CD14-positive monocyte (primary cell): ENCODE results near the gene OR2T35. TPM values are rescaled to one million over a fixed set of nuclear protein-coding genes. Genes with fewer than 3 reads are reported as not detected.
"Not testable (repeated sequence)": the region's sequence is repeated elsewhere in the genome, so short reads cannot be mapped to it uniquely, and the experiment has no call there.

Source experiments
- DNase-seq, 3 donors: peaks; one replicate each; pipeline ENCODE4 v3.0.0-alpha.2; 2011 to 2022
- H2AFZ ChIP-seq: 2 replicates; pipeline ENCODE4 v1.6.0; 2012; ENCODE audit warnings: mild to moderate bottlenecking, low read depth, low read length, inconsistent platforms; ENCODE audit not compliant: insufficient read depth, poor library complexity, severe bottlenecking
- H3K27ac ChIP-seq, 2 donors: 1 replicate in 1 of 2; 2 replicates in 1 of 2; pipeline ENCODE4 v1.5.1; 2012 to 2013; ENCODE audit warnings: low read length in 2 of 2, control low read depth in 1 of 2, inconsistent platforms in 1 of 2, low read depth in 1 of 2, mild to moderate bottlenecking in 1 of 2
- H3K27me3 ChIP-seq, 2 donors: one replicate each; pipeline versions ENCODE4 v1.6.0 to v1.6.1; 2011 to 2013; ENCODE audit warnings: low read length in 2 of 2; ENCODE audit not compliant: control insufficient read depth in 2 of 2, insufficient read depth in 2 of 2
- H3K36me3 ChIP-seq, 2 donors: replicated peaks in 1 of 2; 1 replicate in 1 of 2; 2 replicates in 1 of 2; pipeline versions ENCODE4 v1.5.1 to v1.6.1; 2012 to 2013; ENCODE audit warnings: low read length in 2 of 2, control low read depth in 1 of 2, inconsistent platforms in 1 of 2, mild to moderate bottlenecking in 1 of 2; ENCODE audit not compliant: insufficient read depth in 2 of 2, control insufficient read depth in 1 of 2
- H3K4me1 ChIP-seq, 2 donors: 1 replicate in 1 of 2; 2 replicates in 1 of 2; pipeline versions ENCODE4 v1.5.1 to v1.6.1; 2012 to 2013; ENCODE audit warnings: low read length in 2 of 2, control low read depth in 1 of 2, inconsistent platforms in 1 of 2, mild to moderate bottlenecking in 1 of 2, moderate library complexity in 1 of 2; ENCODE audit not compliant: insufficient read depth in 2 of 2, control insufficient read depth in 1 of 2
- H3K4me2 ChIP-seq: replicated peaks from 2 replicates; pipeline ENCODE3; 2012; ENCODE audit warnings: low read length, moderate library complexity, mild to moderate bottlenecking; ENCODE audit not compliant: poor library complexity, severe bottlenecking; ENCODE audit errors: extremely low read depth
- H3K4me3 ChIP-seq, 3 experiments: fragments of 200-600 bp in 1 of 3; sonication (generic) in 1 of 3; replicated peaks in 1 of 3; 1 replicate in 2 of 3; 2 replicates in 1 of 3; pipeline ENCODE4 v1.5.1; 2011 to 2013; ENCODE audit warnings: low read length in 3 of 3, mild to moderate bottlenecking in 3 of 3, control low read depth in 2 of 3, low read depth in 2 of 3, inconsistent platforms in 1 of 3, moderate library complexity in 1 of 3
- H3K79me2 ChIP-seq: 2 replicates; pipeline ENCODE4 v1.6.0; 2012; ENCODE audit warnings: mild to moderate bottlenecking, control low read depth, inconsistent platforms, low read length, moderate library complexity; ENCODE audit not compliant: insufficient read depth
- H3K9ac ChIP-seq: 2 replicates; pipeline ENCODE4 v1.6.0; 2017; ENCODE audit warnings: low read length, mild to moderate bottlenecking; ENCODE audit not compliant: insufficient read depth, poor library complexity, severe bottlenecking
- H3K9me3 ChIP-seq, 2 donors: replicated peaks in 1 of 2; 1 replicate in 1 of 2; 2 replicates in 1 of 2; pipeline versions ENCODE4 v1.5.1 to v1.6.1; 2012 to 2013; ENCODE audit warnings: low read length in 2 of 2, control low read depth in 1 of 2; ENCODE audit not compliant: control insufficient read depth in 1 of 2, insufficient read depth in 1 of 2
- H4K20me1 ChIP-seq: 2 replicates; pipeline ENCODE4 v1.6.0; 2012; ENCODE audit warnings: mild to moderate bottlenecking, low read length, control low read depth, moderate library complexity; ENCODE audit not compliant: insufficient read depth
- H3K27ac Mint-ChIP-seq, 7 donors: one replicate each; pipeline ENCODE4 v1.8.0; 2020; ENCODE audit warnings: mild to moderate bottlenecking in 7 of 7, mixed read lengths in 7 of 7, moderate library complexity in 6 of 7, inconsistent platforms in 2 of 7
- H3K27me3 Mint-ChIP-seq, 3 donors: one replicate each; pipeline ENCODE4 v1.8.0; 2021 to 2022; ENCODE audit warnings: low read depth in 3 of 3, mild to moderate bottlenecking in 3 of 3, mixed read lengths in 3 of 3, moderate library complexity in 3 of 3, inconsistent platforms in 1 of 3
- H3K36me3 Mint-ChIP-seq, 2 donors: one replicate each; pipeline ENCODE4 v1.8.0; 2020; ENCODE audit warnings: mixed read lengths in 2 of 2, inconsistent platforms in 1 of 2, mild to moderate bottlenecking in 1 of 2
- H3K4me1 Mint-ChIP-seq: one replicate; pipeline ENCODE4 v1.8.0; 2020; ENCODE audit warnings: mild to moderate bottlenecking, mixed read lengths
- H3K4me3 Mint-ChIP-seq, 2 donors: one replicate each; pipeline ENCODE4 v1.8.0; 2020; ENCODE audit warnings: mild to moderate bottlenecking in 2 of 2, mixed read lengths in 2 of 2, moderate library complexity in 1 of 2
- H3K9me3 Mint-ChIP-seq, 7 donors: one replicate each; pipeline ENCODE4 v1.8.0; 2020 to 2022; ENCODE audit warnings: mixed read lengths in 7 of 7, mild to moderate bottlenecking in 6 of 7, moderate library complexity in 6 of 7, inconsistent platforms in 2 of 7
- WGBS: methylation state at CpG from one replicate; pipeline ENCODE4 v1.1.5; 2013; ENCODE audit warnings: missing lambda C conversion rate; ENCODE audit not compliant: insufficient coverage; 5-methylcytosine and 5-hydroxymethylcytosine counted together
- intact Hi-C, 2 donors: fragments of 100-400 bp; cut with micrococcal nuclease; formaldehyde crosslinking; loops; one replicate each; pipeline versions ENCODE4 v1.15.0 to v1.15.1; 2023
- polyA minus RNA-seq: library from RNA; depleted of rRNA, polyadenylated mRNA; stranded (reverse); fragments of >200 nt; gene quantifications from 2 replicates; pipeline ENCODE4 v1.2.3, GENCODE V29; 2012
- polyA plus RNA-seq, 3 donors: library from polyadenylated mRNA; depleted of rRNA in 1 of 3; unstranded in 2 of 3; stranded (reverse) in 1 of 3; fragments of 300-500 nt in 2 of 3; fragments of >200 nt in 1 of 3; fragmentation: Illumina TruSeq in 2 of 3; gene quantifications; 1 replicate in 2 of 3; 2 replicates in 1 of 3; pipeline ENCODE4 v1.2.3, GENCODE V29; 2012 to 2021
- total RNA-seq, 12 experiments: library from RNA in 1 of 12; stranded (reverse) in 1 of 12; fragments of 120-200 nt in 1 of 12; gene quantifications; one replicate each; pipeline ENCODE4 v1.2.4 and lab custom pipeline; 2013 to 2026; ENCODE audit warnings: mixed read lengths in 6 of 12, inconsistent platforms in 1 of 12
- TF ChIP-seq, protein P1 (sequence below): fragments of 200-600 bp; IDR thresholded peaks from one replicate; pipeline ENCODE4 v1.8.0; 2022; ENCODE audit warnings: antibody characterized with exemption, mild to moderate bottlenecking

Gene OR2T35, protein sequence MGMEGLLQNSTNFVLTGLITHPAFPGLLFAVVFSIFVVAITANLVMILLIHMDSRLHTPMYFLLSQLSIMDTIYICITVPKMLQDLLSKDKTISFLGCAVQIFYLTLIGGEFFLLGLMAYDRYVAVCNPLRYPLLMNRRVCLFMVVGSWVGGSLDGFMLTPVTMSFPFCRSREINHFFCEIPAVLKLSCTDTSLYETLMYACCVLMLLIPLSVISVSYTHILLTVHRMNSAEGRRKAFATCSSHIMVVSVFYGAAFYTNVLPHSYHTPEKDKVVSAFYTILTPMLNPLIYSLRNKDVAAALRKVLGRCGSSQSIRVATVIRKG
- total RNA-seq (2013), result not detected
- polyA plus RNA-seq, result not detected
- polyA minus RNA-seq, result not detected in 2 replicates
- 0 reads per million in 11 experiments for total RNA-seq (lab: John Stamatoyannopoulos, UW)

DNA sequence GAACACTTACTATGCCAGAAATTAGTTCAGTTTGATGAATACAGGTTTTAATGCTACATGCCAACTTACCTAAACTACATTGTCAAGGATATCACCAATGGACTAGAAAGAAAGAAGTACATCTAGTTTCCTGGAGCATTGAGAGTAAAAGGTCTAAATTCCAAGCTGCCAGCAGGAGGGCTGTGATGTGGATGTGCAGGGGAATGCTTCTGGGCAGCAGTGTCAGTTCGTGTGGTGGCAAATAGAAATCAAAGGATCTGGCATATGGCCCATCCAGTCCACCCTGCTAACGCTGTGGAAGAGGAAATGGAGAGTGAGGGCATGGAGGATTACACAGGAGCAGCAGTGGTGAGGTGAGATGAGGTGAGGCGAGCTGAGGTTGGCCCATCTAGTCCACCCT lies at the start of gene OR2T35:
Gene OR2T35 (minus strand): TSS at position 101 of the 400 bp plus-strand sequence. CDS start 6,020 bp downstream, outside the sequence.
- H3K4me1 ChIP-seq, H3K9me3 ChIP-seq, H3K9ac ChIP-seq, H3K27ac Mint-ChIP-seq, H3K4me3 ChIP-seq, DNase-seq, H3K27ac ChIP-seq, H3K4me1 Mint-ChIP-seq, intact Hi-C loops, H3K36me3 Mint-ChIP-seq, H3K36me3 ChIP-seq, H3K27me3 ChIP-seq, H3K4me2 ChIP-seq, H3K27me3 Mint-ChIP-seq, H3K79me2 ChIP-seq, H2AFZ ChIP-seq, H3K9me3 Mint-ChIP-seq, H3K4me3 Mint-ChIP-seq, H4K20me1 ChIP-seq: not testable (repeated sequence)
- no CpG with 5 or more reads among the region's 3 CpGs for WGBS

DNA sequence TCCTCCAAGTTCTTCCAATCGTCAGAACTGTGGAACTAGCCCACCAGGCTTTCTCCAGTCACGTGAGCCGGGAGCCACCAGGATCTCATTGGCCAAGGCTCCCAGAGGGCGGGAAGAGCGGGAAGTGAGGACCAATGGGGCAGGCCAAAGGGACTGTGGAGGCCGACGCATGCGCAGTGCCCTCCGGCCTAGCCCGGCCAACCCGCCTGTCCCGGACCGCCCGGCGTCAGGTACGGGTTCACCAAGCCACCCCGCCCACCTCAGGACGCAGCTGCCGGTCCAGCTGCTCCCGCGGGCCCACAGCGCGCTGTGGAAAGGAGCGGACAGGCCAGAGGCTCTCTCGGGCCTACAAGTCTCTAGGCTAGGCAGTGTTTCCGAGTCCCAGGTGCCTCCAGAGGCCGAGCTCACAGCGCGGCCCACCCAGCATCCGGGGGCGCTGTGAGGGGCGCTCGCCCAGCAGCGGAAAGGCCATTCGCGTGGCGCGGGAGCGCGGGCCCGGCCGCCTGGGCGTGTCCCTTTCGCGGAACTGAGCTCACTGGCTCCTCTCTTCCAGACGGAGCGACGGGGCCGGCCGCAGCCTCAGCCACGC lies 46.6 kb upstream of the OR2T35 start:
- peaks cover 0 to 4% of the 10 kb centered on the region in 2 donors for H3K4me1 ChIP-seq
- TF ChIP-seq, protein P1, sequence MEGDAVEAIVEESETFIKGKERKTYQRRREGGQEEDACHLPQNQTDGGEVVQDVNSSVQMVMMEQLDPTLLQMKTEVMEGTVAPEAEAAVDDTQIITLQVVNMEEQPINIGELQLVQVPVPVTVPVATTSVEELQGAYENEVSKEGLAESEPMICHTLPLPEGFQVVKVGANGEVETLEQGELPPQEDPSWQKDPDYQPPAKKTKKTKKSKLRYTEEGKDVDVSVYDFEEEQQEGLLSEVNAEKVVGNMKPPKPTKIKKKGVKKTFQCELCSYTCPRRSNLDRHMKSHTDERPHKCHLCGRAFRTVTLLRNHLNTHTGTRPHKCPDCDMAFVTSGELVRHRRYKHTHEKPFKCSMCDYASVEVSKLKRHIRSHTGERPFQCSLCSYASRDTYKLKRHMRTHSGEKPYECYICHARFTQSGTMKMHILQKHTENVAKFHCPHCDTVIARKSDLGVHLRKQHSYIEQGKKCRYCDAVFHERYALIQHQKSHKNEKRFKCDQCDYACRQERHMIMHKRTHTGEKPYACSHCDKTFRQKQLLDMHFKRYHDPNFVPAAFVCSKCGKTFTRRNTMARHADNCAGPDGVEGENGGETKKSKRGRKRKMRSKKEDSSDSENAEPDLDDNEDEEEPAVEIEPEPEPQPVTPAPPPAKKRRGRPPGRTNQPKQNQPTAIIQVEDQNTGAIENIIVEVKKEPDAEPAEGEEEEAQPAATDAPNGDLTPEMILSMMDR, result no peak
- no peaks in the 10 kb centered on the region for H3K27me3 ChIP-seq
- 89% methylated on average over 51 of the region's 51 CpGs for WGBS
- no peak overlapping the region for H3K4me3 ChIP-seq
- no peak overlapping the region for H2AFZ ChIP-seq
- H3K27me3 Mint-ChIP-seq, result peaks cover 0 to 4% (median 0%) of the 10 kb centered on the region in 3 donors
- H3K27ac Mint-ChIP-seq, result no peak overlapping the region
- no peaks in the 10 kb centered on the region for H3K36me3 ChIP-seq
- no peaks in the 10 kb centered on the region for H3K36me3 Mint-ChIP-seq
- H3K9me3 ChIP-seq, result no peaks in the 10 kb centered on the region
- peaks cover 13% of the 10 kb centered on the region for H3K4me1 Mint-ChIP-seq
- H3K4me2 ChIP-seq, result no peak overlapping the region
- no peaks in the 10 kb centered on the region for H3K79me2 ChIP-seq
- no peaks in the 10 kb centered on the region for H4K20me1 ChIP-seq
- no peak overlapping the region for H3K4me3 Mint-ChIP-seq
- intact Hi-C loops, result no loop called here
- H3K9me3 Mint-ChIP-seq, result peaks cover 5 to 14% (median 11%) of the 10 kb centered on the region in 7 donors
- no peak overlapping the region for H3K27ac ChIP-seq
- no peak for DNase-seq
- H3K9ac ChIP-seq, result no peak overlapping the region
